ENCODE data around the gene IFNL1.
"Not testable (repeated sequence)": the region's sequence is repeated elsewhere in the genome, so short reads cannot be mapped to it uniquely, and the experiment has no call there.

IFNL1 gene

GRCh38 chr19:39296055-39296645 is at the start of gene IFNL1:
IFNL1 (plus strand) TSS chr19:39296407; CDS start chr19:39296422, 15 bp downstream.
- DNase-seq (ENCODE audit: low read depth): no peak

- peak; percentile 30 for DNase-seq (ENCODE audit: low read depth)
Observed at GRCh38 chr19:39246951-39247669, 49.1 kb upstream of the IFNL1 start.

- no peak for DNase-seq (ENCODE audit: low read depth)
Observed at GRCh38 chr19:39247701-39248664, 48.2 kb upstream of the IFNL1 start.

- no peak for DNase-seq (ENCODE audit: low read depth)
Observed at GRCh38 chr19:39248806-39249205, 47.4 kb upstream of the IFNL1 start, which contains the start of gene IFNL4. IFNL4 (minus strand) TSS chr19:39248856.

GRCh38 chr19:39251081-39251480 is 45.1 kb upstream of the IFNL1 start:
- DNase-seq (ENCODE audit: low read depth): no peak

- DNase-seq (ENCODE audit: low read depth): no peak
Observed at GRCh38 chr19:39251846-39252245, 44.4 kb upstream of the IFNL1 start.

GRCh38 chr19:39252458-39252857 is 43.7 kb upstream of the IFNL1 start:
- DNase-seq (ENCODE audit: low read depth): no peak

- no peak for DNase-seq (ENCODE audit: low read depth)
Observed at GRCh38 chr19:39253374-39254149, 42.6 kb upstream of the IFNL1 start.

- no peak for DNase-seq (ENCODE audit: low read depth)
Observed at GRCh38 chr19:39254531-39255345, 41.5 kb upstream of the IFNL1 start.

- no peak for DNase-seq (ENCODE audit: low read depth)
Observed at GRCh38 chr19:39257227-39257626, 39.0 kb upstream of the IFNL1 start.

- DNase-seq (ENCODE audit: low read depth): no peak
Observed at GRCh38 chr19:39261704-39262103, 34.5 kb upstream of the IFNL1 start.

GRCh38 chr19:39262496-39262895 is 33.7 kb upstream of the IFNL1 start:
- DNase-seq (ENCODE audit: low read depth): no peak

GRCh38 chr19:39263912-39264305 is 32.3 kb upstream of the IFNL1 start:
- DNase-seq (ENCODE audit: low read depth): no peak

GRCh38 chr19:39264306-39265290 is 31.6 kb upstream of the IFNL1 start:
- DNase-seq (ENCODE audit: low read depth): no peak

GRCh38 chr19:39265321-39265916 is 30.8 kb upstream of the IFNL1 start:
- DNase-seq (ENCODE audit: low read depth): no peak

- not testable (repeated sequence) for DNase-seq (ENCODE audit: low read depth)
Observed at GRCh38 chr19:39268085-39268484, 28.1 kb upstream of the IFNL1 start, which contains the start of gene IFNL2. IFNL2 (plus strand) TSS chr19:39268396; CDS start chr19:39268569, 173 bp downstream.

- not testable (repeated sequence) for DNase-seq (ENCODE audit: low read depth)
Observed at GRCh38 chr19:39268531-39269223, 27.5 kb upstream of the IFNL1 start.

GRCh38 chr19:39269369-39269768 is 26.8 kb upstream of the IFNL1 start:
- DNase-seq (ENCODE audit: low read depth): not testable (repeated sequence)
